Tibial nerve (tissue), 4 donors: ENCODE results near the gene ATG7. TPM values are rescaled to one million over a fixed set of nuclear protein-coding genes. Genes with fewer than 3 reads are reported as not detected.
A peak's percentile ranks its signal among the peaks of the same experiment; 100 is the strongest.

Experiments
- DNase-seq, 2 donors: peaks; one replicate each; pipeline ENCODE4 v3.0.0-alpha.2; 2019; ENCODE audit warnings: low spot score in 2 of 2
- H3K27ac ChIP-seq, 4 donors: fragments of 200-600 bp; sonication (generic) in 3 of 4; one replicate each; pipeline ENCODE4 v1.5.1; 2017 to 2019; ENCODE audit warnings: mild to moderate bottlenecking in 1 of 4
- H3K27me3 ChIP-seq, 2 donors: fragments of 200-600 bp; sonication (generic) in 1 of 2; one replicate each; pipeline versions ENCODE4 v1.5.1 to v1.6.0; 2017 to 2019
- H3K36me3 ChIP-seq, 3 donors: fragments of 200-600 bp; sonication (generic); one replicate each; pipeline ENCODE4 v1.5.1; 2018 to 2019
- H3K4me1 ChIP-seq, 4 donors: fragments of 200-600 bp; sonication (generic) in 3 of 4; one replicate each; pipeline ENCODE4 v1.5.1; 2017 to 2019
- H3K4me3 ChIP-seq, 4 donors: fragments of 200-600 bp; sonication (generic) in 3 of 4; one replicate each; pipeline ENCODE4 v1.5.1; 2017 to 2019; ENCODE audit warnings: mild to moderate bottlenecking in 1 of 4, moderate library complexity in 1 of 4
- H3K9me3 ChIP-seq, 4 donors: fragments of 200-600 bp; sonication (generic) in 3 of 4; one replicate each; pipeline ENCODE4 v1.5.1; 2017 to 2019
- CTCF ChIP-seq, 5 experiments: fragments of 200-600 bp in 3 of 5; fragments of 450-650 bp in 2 of 5; sonication (generic) in 3 of 5; IDR thresholded peaks; one replicate each; pipeline ENCODE4 v1.5.1; 2016 to 2019; ENCODE audit warnings: antibody characterized with exemption in 5 of 5, mild to moderate bottlenecking in 3 of 5, moderate library complexity in 2 of 5
- EP300 ChIP-seq, 2 donors: sonication (generic); formaldehyde crosslinking; IDR thresholded peaks; one replicate each; pipeline ENCODE4 v1.6.1; 2017; ENCODE audit warnings: antibody characterized with exemption in 2 of 2, mild to moderate bottlenecking in 1 of 2
- POLR2A ChIP-seq, 2 donors: fragments of 450-650 bp; IDR thresholded peaks; one replicate each; pipeline ENCODE4 v1.6.1; 2017; ENCODE audit warnings: antibody characterized with exemption in 2 of 2, mild to moderate bottlenecking in 2 of 2, moderate library complexity in 2 of 2
- WGBS, 2 donors: methylation state at CpG; one replicate each; pipeline ENCODE4 v1.1.5; 2018; 5-methylcytosine and 5-hydroxymethylcytosine counted together
- total RNA-seq, 4 donors: library from RNA; depleted of rRNA; stranded (reverse); fragments of >200 nt; gene quantifications; one replicate each; pipeline ENCODE4 v1.1.0, GENCODE V29; 2016

ATG7 gene
- total RNA-seq, 4 donors from 2014 or later: 71.0 to 94.0 (median 76.2) TPM

GRCh38 chr3:11238060-11238459 is 34.1 kb upstream of the ATG7 start:
- 73 to 85% methylated on average over 3 of the region's 3 CpGs for WGBS, 2 donors
- H3K27ac ChIP-seq: peak overlapping the region in 1 of 4 donors; percentile 41
- H3K27me3 ChIP-seq: no peaks in the 10 kb centered on the region
- TF ChIP-seq EP300 (IDR thresholded peaks at IDR 0.05) (no peak), POLR2A (IDR thresholded peaks at IDR 0.05) (no peak), CTCF (IDR thresholded peaks at IDR 0.05) (no peak)
- H3K4me3 ChIP-seq: no peak overlapping the region
- DNase-seq: no peak
- H3K4me1 ChIP-seq: peaks cover 0 to 5% (median 0%) of the 10 kb centered on the region in 4 donors
- no peaks in the 10 kb centered on the region for H3K9me3 ChIP-seq
- peaks cover 0 to 2% (median 0%) of the 10 kb centered on the region in 3 donors for H3K36me3 ChIP-seq

DNA sequence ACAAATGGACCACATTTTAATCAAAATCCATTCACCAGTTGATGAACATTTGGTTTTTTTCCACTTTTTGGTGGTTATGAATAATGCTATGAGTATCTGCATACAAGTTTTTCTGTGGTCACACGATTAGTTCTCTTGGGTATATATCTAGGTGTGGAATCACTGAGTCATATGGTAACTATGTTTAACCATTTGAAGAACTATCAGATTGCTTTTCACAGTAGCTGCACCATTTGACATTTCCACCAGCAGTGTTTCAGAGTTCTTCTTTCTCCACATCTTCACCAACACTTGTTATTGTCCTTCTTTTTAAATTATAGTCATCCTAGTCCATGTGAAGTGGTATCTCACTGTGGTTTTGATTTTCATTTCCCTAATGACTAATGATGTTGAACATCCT is 33.3 kb upstream of the ATG7 start:
- no peaks in the 10 kb centered on the region for H3K9me3 ChIP-seq

DNA sequence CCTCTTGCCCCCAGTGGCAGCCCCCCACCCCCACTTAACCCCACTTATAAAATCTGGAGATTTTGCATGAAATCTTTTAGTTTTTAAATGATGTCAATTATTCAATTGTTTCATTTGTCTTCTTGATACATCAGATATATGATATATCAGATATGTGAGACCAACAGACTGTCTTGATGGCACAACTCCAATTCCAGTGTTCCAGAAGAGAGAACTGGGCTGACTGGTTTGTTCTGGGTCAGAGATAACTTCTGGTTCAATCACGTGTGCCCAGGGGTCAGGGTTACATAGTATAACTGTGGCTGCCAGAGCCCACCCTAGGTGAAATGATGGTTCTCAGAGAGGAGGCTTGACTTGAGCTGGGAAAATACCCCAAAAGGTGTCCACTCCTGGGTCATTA is 32.4 kb upstream of the ATG7 start:
- H3K36me3 ChIP-seq: peaks cover 0 to 3% (median 0%) of the 10 kb centered on the region in 3 donors
- WGBS, 2 donors: 41 to 59% methylated on average over 1 of the region's 1 CpG
- no peaks in the 10 kb centered on the region for H3K9me3 ChIP-seq
- peaks cover 0 to 5% (median 0%) of the 10 kb centered on the region in 4 donors for H3K4me1 ChIP-seq
- DNase-seq: no peak
- no peak overlapping the region for H3K4me3 ChIP-seq
- no peaks in the 10 kb centered on the region for H3K27me3 ChIP-seq
- H3K27ac ChIP-seq: no peak overlapping the region
- TF ChIP-seq EP300 (IDR thresholded peaks at IDR 0.05): no peak
- TF ChIP-seq CTCF (IDR thresholded peaks at IDR 0.05): no peak
- TF ChIP-seq POLR2A (IDR thresholded peaks at IDR 0.05): no peak

More for the DNA sequence above, 33.3 kb upstream of the ATG7 start:
- no peak for DNase-seq
- H3K36me3 ChIP-seq: peaks cover 0 to 3% (median 0%) of the 10 kb centered on the region in 3 donors
- peaks cover 0 to 5% (median 0%) of the 10 kb centered on the region in 4 donors for H3K4me1 ChIP-seq
- WGBS, 2 donors: 68 to 72% methylated on average over 1 of the region's 1 CpG
- no peak overlapping the region for H3K4me3 ChIP-seq
- TF ChIP-seq CTCF (IDR thresholded peaks at IDR 0.05) (no peak), POLR2A (IDR thresholded peaks at IDR 0.05) (no peak), EP300 (IDR thresholded peaks at IDR 0.05) (no peak)
- no peaks in the 10 kb centered on the region for H3K27me3 ChIP-seq
- H3K27ac ChIP-seq: no peak overlapping the region

DNA sequence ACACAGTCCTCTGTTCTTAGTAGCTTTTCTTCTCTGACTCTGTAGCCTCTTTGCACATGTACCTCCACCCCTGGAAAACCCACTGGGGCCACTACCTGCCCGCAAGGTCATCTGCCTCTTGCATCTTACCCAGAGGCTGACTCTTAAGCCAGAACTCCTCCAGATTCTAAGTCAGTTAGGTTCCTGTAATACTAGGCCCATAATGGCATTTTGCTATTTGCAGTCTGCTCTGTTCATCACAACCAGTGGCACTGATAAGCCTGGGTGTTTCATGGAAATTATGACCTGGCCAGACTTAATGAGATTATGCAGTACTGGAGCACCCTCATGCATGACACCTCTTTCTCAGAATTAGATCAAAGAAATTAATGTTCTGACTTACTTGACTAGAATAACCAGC is 31.7 kb upstream of the ATG7 start:
- Histone ChIP-seq H3K27me3 (no peaks in the 10 kb centered on the region), H3K36me3 (peaks cover 0 to 3% (median 0%) of the 10 kb centered on the region in 3 donors), H3K4me3 (no peak overlapping the region), H3K9me3 (no peaks in the 10 kb centered on the region), H3K4me1 (peaks cover 0 to 5% (median 0%) of the 10 kb centered on the region in 4 donors), H3K27ac (no peak overlapping the region)
- DNase-seq: no peak
- no peak for TF ChIP-seq EP300 (IDR thresholded peaks at IDR 0.05)
- no peak for TF ChIP-seq CTCF (IDR thresholded peaks at IDR 0.05)
- no peak for TF ChIP-seq POLR2A (IDR thresholded peaks at IDR 0.05)
- WGBS, 2 donors: 79 to 100% methylated on average over 1 of the region's 1 CpG

DNA sequence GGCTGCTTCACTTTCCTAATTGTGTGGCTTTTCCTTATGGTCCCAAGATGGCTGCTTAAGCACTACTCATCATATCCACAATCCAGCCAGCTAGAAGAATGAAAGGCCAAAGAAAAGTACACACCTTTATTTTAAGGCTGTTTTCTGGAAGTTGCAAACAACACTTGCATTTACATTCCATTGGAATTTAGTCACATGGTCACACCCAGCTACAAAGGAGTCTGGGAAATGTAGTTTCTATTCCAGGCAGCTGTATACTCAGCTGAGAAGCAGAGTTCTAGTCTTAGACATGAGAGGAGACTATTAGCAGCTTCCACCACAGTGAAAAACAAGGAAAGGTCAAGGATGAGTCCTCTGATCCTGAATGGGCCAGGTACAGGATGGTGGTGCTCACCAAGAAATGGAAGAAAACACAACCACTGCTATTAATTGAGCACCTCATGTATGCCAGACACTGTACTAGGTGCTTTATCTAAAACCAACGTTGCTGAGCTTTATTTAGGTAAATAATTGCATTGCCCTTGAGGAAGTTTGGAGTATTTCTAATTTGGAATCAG is 28.0 kb upstream of the ATG7 start:
- H3K9me3 ChIP-seq: no peaks in the 10 kb centered on the region
- H3K27me3 ChIP-seq: no peaks in the 10 kb centered on the region
- no peak for DNase-seq
- WGBS, 2 donors: 80% methylated on average over 1 of the region's 1 CpG
- H3K4me3 ChIP-seq: no peak overlapping the region
- no peaks in the 10 kb centered on the region for H3K4me1 ChIP-seq
- H3K36me3 ChIP-seq: peaks cover 0 to 3% (median 0%) of the 10 kb centered on the region in 3 donors
- TF ChIP-seq POLR2A (IDR thresholded peaks at IDR 0.05) (no peak), CTCF (IDR thresholded peaks at IDR 0.05) (no peak), EP300 (IDR thresholded peaks at IDR 0.05) (no peak)
- no peak overlapping the region for H3K27ac ChIP-seq
